CMK (cell line): ENCODE data around the gene SHROOM3.

ENCODE experiments used
- DNase-seq: peaks from one replicate; pipeline ENCODE4 v3.0.0-alpha.2; 2010; ENCODE audit warnings: low read depth

Gene SHROOM3

GRCh38 chr4:76540486-76540885 lies 105.5 kb downstream of the SHROOM3 start:
- no peak for DNase-seq

GRCh38 chr4:76543378-76543777 lies 108.3 kb downstream of the SHROOM3 start:
- DNase-seq = no peak

GRCh38 chr4:76544725-76545124 lies 109.7 kb downstream of the SHROOM3 start:
- no peak for DNase-seq

- DNase-seq = no peak
Observed at GRCh38 chr4:76545226-76545884, 110.3 kb downstream of the SHROOM3 start.

- no peak for DNase-seq
Observed at GRCh38 chr4:76546327-76546726, 111.3 kb downstream of the SHROOM3 start.

GRCh38 chr4:76546759-76547742 lies 112.0 kb downstream of the SHROOM3 start:
- DNase-seq = no peak

GRCh38 chr4:76548704-76549103 lies 113.7 kb downstream of the SHROOM3 start:
- DNase-seq = no peak

- no peak for DNase-seq
Observed at GRCh38 chr4:76549765-76550164, 114.7 kb downstream of the SHROOM3 start.

GRCh38 chr4:76550966-76551780 lies 116.1 kb downstream of the SHROOM3 start:
- DNase-seq = no peak

- DNase-seq = no peak
Observed at GRCh38 chr4:76554630-76555029, 119.6 kb downstream of the SHROOM3 start.

GRCh38 chr4:76556452-76556851 lies 121.4 kb downstream of the SHROOM3 start:
- no peak for DNase-seq

GRCh38 chr4:76558396-76559235 lies 123.6 kb downstream of the SHROOM3 start:
- no peak for DNase-seq

- no peak for DNase-seq
Observed at GRCh38 chr4:76559236-76560071, 124.4 kb downstream of the SHROOM3 start.

GRCh38 chr4:76562161-76562560 lies 127.1 kb downstream of the SHROOM3 start:
- no peak for DNase-seq

GRCh38 chr4:76562836-76563453 lies 127.9 kb downstream of the SHROOM3 start:
- DNase-seq = no peak

GRCh38 chr4:76563454-76564122 lies 128.6 kb downstream of the SHROOM3 start:
- DNase-seq = no peak

GRCh38 chr4:76564123-76564915 lies 129.3 kb downstream of the SHROOM3 start:
- DNase-seq = no peak

- DNase-seq = no peak
Observed at GRCh38 chr4:76568262-76568661, 133.2 kb downstream of the SHROOM3 start.

GRCh38 chr4:76569225-76569624 lies 134.2 kb downstream of the SHROOM3 start:
- DNase-seq = no peak
